GM19351 (cell line): ENCODE data around the gene SLC22A14.
"Not testable (repeated sequence)": the region's sequence is repeated elsewhere in the genome, so short reads cannot be mapped to it uniquely, and the experiment has no call there.

Experiments
- ATAC-seq: cut with Tn5 transposase; IDR thresholded peaks from one replicate; pipeline ENCODE4 v1.9.1; 2021; ENCODE audit warnings: mild to moderate bottlenecking, moderate library complexity; ENCODE audit not compliant: unreplicated experiment

Gene SLC22A14

DNA sequence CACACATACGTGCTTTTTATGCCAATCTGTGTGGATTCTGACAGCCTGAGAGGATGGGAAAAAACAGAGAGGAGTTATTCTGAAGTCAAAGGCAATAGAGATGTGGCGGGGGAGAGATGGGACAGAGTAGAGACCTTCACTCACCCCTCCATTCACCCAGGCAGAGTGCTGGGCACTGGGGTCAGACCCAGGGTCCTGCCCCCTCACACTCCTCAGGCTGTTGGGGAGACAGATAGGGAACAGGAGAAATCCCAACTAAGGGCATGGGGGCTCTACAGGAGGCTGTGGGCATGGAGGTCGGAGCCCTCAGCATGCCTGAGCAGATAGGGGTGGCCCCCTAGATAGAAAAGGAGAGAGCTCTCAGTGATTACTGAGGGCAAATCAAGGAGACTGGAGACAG is 30.3 kb downstream of the SLC22A14 start:
- ATAC-seq = no peak

DNA sequence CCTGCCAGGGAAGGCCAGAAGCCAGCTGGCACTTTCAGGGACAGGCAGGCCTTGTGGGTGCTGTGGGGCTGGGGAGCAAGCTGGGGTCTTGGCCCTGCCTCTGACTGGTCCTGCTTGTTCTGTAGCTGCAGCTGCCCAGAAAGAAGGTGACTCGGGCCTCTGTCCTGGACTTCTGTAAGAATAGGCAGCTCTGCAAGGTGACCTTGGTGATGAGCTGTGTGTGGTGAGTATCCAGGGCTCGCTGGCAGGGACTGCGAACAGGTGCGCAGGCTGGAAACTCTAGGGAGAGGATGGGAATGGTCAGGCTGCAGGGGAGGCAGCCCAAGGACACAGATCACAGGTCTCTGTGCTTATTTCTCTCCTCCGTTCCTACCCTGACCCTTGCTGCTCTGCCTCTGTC is 31.2 kb downstream of the SLC22A14 start:
- no peak for ATAC-seq

GRCh38 chr3:38313695-38314094 is 31.6 kb downstream of the SLC22A14 start:
- ATAC-seq = no peak

GRCh38 chr3:38314112-38314763 is 32.1 kb downstream of the SLC22A14 start:
- no peak for ATAC-seq

GRCh38 chr3:38314764-38315487 is 32.8 kb downstream of the SLC22A14 start:
- ATAC-seq = no peak

- no peak for ATAC-seq
Observed at GRCh38 chr3:38315488-38316230, 33.6 kb downstream of the SLC22A14 start.

DNA sequence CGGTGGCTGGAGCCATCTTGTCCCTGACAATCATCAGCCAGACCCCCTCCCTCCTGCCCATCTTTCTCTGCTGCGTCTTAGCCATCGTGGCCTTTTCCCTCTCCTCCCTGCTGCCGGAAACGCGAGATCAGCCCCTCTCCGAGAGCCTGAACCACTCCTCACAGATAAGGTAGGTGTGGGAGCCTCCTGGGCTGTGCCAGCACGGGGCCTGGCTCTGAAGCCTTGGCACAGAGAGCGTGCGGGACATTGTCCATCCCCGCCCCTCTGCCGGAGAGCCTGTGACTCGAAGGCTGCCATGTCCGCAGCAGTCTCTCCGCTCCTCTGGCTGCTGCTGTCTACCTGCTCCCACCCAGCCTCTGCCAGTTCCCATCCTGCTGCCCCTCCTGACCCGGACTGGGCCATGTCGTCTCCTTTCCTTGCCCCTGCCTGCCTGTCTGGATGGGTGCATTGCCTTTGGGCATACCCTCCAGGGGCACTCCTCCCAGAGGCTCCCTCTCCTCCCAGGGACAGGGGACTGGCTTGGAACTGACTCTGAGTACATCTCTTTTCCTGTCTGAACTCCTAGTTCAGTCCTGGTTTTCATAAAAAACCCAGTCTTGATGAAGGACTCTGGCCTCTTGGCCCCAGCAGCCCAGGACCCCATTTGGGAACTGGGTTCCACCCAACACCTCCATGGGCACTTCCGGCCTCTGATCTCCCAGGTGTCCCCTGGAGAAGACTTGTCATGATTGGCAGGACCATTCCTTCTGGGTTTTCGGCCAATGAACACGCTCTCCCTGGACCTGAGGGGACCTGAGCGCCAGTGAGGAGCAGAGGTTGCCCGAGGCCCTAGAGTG is 34.5 kb downstream of the SLC22A14 start:
- no peak for ATAC-seq

GRCh38 chr3:38317192-38317759 is 35.2 kb downstream of the SLC22A14 start:
- no peak for ATAC-seq

DNA sequence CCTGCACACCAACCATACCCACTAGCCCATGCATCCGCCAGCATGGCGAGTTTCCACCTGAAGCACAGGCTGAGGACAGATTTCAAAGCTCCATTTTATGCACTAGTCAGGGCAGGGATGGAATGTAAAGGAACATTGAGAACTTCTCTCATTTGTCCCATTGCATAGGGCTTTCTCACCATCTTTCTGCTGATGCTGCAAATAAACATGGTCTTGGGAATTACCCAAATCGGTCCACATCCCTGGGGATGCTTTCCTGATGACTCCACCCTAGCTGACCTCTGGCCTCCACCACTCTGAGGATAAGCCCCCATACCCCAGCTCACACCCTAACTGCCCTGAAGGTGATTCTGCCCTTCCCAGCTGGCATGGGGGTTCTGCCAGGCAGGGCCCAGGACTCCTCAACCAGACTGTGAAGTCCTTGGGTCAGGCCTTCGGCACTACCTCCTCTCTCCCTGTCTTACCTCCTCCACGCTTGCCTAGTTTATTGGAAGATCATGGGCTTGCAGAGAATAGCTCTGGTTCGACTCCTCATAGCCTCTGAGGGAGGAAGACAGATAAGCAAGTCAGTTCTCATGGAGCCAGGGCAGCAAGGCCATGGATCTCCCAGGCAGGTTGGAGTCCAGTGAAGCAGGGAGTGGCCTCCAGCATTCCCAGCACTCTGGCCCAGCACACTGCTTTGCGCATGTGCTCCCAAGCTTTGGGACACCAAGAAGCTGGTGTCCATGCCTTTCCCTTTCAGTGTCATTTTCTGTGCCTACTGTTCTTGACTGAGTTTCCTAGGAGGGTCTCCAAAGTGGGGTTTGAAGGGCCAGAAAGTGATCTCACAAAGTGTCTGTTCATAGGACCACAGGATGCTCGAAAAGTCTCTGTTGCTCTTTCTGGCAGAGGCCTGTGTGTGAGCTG is 36.9 kb downstream of the SLC22A14 start:
- ATAC-seq = no peak

DNA sequence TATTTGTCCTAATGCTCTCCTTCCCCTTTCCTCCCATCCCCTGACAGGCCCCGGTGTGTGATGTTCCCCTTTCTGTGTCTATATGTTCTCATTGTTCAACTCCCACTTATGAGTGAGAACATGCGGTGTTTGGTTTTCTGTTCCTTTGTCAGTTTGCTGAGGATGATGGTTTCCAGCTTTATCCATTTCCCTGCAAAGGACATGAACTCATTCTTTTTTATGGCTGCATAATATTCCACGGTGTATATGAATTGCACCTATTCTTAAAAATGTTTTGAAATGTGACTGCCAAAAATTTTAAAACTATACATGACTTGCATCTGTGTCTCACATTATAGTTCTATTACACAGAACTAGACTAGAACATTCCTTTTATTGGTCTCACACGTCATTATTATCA is 38.5 kb downstream of the SLC22A14 start:
- ATAC-seq = not testable (repeated sequence)

DNA sequence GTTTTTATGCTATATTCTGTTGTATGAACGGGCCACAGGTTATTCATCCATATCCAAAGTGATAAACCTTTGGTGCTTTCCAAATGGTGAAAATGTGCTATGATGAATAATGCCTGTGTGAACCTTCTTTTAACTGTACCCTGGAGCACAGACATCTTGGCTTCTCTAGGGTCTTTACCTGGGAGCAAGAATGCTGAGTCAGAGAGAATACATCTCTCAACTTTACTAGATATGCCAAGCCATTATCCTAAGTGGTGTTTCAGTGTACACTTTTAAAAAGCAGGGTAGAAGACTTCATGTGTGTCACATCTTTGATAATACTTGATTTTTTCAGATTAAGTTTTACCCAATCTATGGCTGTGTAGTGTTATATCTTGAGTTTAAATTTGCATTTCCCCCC is 41.0 kb downstream of the SLC22A14 start:
- ATAC-seq = no peak

- ATAC-seq = no peak
Observed at GRCh38 chr3:38325256-38325655, 43.2 kb downstream of the SLC22A14 start.

- ATAC-seq = no peak
Observed at GRCh38 chr3:38327335-38328009, 45.4 kb downstream of the SLC22A14 start.

- ATAC-seq = no peak
Observed at GRCh38 chr3:38331257-38332022, 49.3 kb downstream of the SLC22A14 start.

- ATAC-seq = no peak
Observed at GRCh38 chr3:38332201-38332600, 50.1 kb downstream of the SLC22A14 start.

- ATAC-seq = no peak
Observed at GRCh38 chr3:38334142-38335055, 52.3 kb downstream of the SLC22A14 start.

DNA sequence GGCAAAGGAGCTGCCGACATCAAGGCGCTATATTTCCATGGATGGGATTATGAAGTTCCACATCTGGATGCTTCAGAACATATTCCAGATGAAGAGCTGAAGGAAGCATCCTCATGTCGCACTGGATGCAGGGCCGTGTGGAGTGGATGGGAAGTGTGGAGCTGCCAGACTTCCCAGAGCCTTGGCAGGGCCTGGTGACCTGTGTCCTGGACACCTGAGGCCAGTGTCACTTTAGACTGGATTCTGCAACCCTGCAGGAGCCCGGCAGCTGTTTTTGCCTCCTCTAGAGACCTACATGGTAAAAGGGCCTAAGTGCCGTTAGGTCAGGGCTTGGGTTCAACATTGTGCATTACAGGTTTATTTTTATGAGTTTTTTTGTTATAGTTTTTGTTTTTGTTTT is 53.2 kb downstream of the SLC22A14 start:
- no peak for ATAC-seq
